Right ventricle myocardium superior (tissue), 1 donor: ENCODE measurements around the gene LRMDA. TPM values are rescaled to one million over a fixed set of nuclear protein-coding genes. Genes with fewer than 3 reads are reported as not detected.

ENCODE experiments used
- ATAC-seq: fragments of 200-7000 bp; cut with Tn5 transposase; one replicate; pipeline ENCODE4 v1.9.1; 2020; ENCODE audit warnings: mild to moderate bottlenecking; ENCODE audit not compliant: poor library complexity
- DNase-seq: peaks from one replicate; pipeline ENCODE4 v3.0.0-alpha.2; 2020
- intact Hi-C: fragments of 100-400 bp; cut with DNase I; formaldehyde crosslinking; loops from one replicate; pipeline ENCODE4 v1.11.2; 2022
- total RNA-seq: library from RNA; stranded (reverse); fragmentation: NEBNext Ultra II Directional; extraction: Animal tissue kit (Norgen Biotek cat#: 25700); gene quantifications from one replicate; pipeline ENCODE4 v1.2.1, GENCODE V29; 2021
- donor health status: DM: no; HTN: yes; CAD: no; lungs with severe emphysema.

LRMDA gene
- total RNA-seq, 1 donor from 2014 or later: 26.3 TPM

GRCh38 chr10:75408911-75409885 lies 22.2 kb upstream of the LRMDA start:
- intact Hi-C loops: loop anchor here (10.0 kb wide), 2 partner anchors 366 to 896 kb away; no protein-coding TSS in a partner anchor
- DNase-seq (peak; percentile 87), ATAC-seq (peak; percentile 95)

- DNase-seq: no peak
- ATAC-seq: no peak
- intact Hi-C loops: loop anchor here (5.0 kb wide), 1 partner anchor 137 kb away; no protein-coding TSS in a partner anchor
Observed at GRCh38 chr10:75410132-75411005, 21.1 kb upstream of the LRMDA start.

- DNase-seq (no peak), ATAC-seq (no peak)
- intact Hi-C loops: loop anchor here (5.0 kb wide), 1 partner anchor 133 kb away; no protein-coding TSS in a partner anchor
Observed at GRCh38 chr10:75414527-75414926, 16.9 kb upstream of the LRMDA start.

- ATAC-seq (no peak), DNase-seq (no peak)
- intact Hi-C loops: no loop called here
Observed at GRCh38 chr10:75417522-75417927, 13.9 kb upstream of the LRMDA start.

- intact Hi-C loops: no loop called here
- ATAC-seq: no peak
- DNase-seq: no peak
Observed at GRCh38 chr10:75418293-75418692, 13.1 kb upstream of the LRMDA start.

GRCh38 chr10:75418712-75419111 lies 12.7 kb upstream of the LRMDA start:
- DNase-seq (no peak), ATAC-seq (no peak)
- intact Hi-C loops: no loop called here

- ATAC-seq: no peak
- no peak for DNase-seq
Observed at GRCh38 chr10:75422913-75423312, 8.5 kb upstream of the LRMDA start.

GRCh38 chr10:75424571-75424970 lies 6.9 kb upstream of the LRMDA start:
- no peak for DNase-seq
- intact Hi-C loops: no loop called here
- ATAC-seq: no peak

More at GRCh38 chr10:75422913-75423312, 8.5 kb upstream of the LRMDA start:
- intact Hi-C loops: no loop called here

GRCh38 chr10:75425291-75426079 lies 5.9 kb upstream of the LRMDA start:
- no peak for ATAC-seq
- intact Hi-C loops: no loop called here
- DNase-seq: no peak

GRCh38 chr10:75426880-75427279 lies 4.5 kb upstream of the LRMDA start:
- DNase-seq (no peak), ATAC-seq (no peak)
- intact Hi-C loops: no loop called here

- no peak for ATAC-seq
Observed at GRCh38 chr10:75427951-75428350, 3.5 kb upstream of the LRMDA start.

GRCh38 chr10:75428434-75429158 lies 2.8 kb upstream of the LRMDA start:
- no peak for DNase-seq
- ATAC-seq: no peak
- intact Hi-C loops: no loop called here

More at GRCh38 chr10:75427951-75428350, 3.5 kb upstream of the LRMDA start:
- no peak for DNase-seq
- intact Hi-C loops: no loop called here

GRCh38 chr10:75429159-75429827 lies 2.1 kb upstream of the LRMDA start:
- intact Hi-C loops: no loop called here
- DNase-seq (no peak), ATAC-seq (no peak)

GRCh38 chr10:75430000-75430763 lies 1.2 kb upstream of the LRMDA start:
- peak; percentile 78 for DNase-seq
- intact Hi-C loops: no loop called here
- ATAC-seq: peak; percentile 73

- ATAC-seq: no peak
- intact Hi-C loops: no loop called here
- DNase-seq: no peak
Observed at GRCh38 chr10:75432176-75432575, 752 bp downstream of the LRMDA start.

GRCh38 chr10:75432763-75433162 lies 1.3 kb downstream of the LRMDA start:
- no peak for DNase-seq
- ATAC-seq: no peak
- intact Hi-C loops: no loop called here

GRCh38 chr10:75433216-75433615 lies 1.8 kb downstream of the LRMDA start:
- DNase-seq: no peak
- intact Hi-C loops: no loop called here
- ATAC-seq: no peak
